Hepatocyte (in vitro differentiated cells): ENCODE results near the gene RASSF4. TPM values are rescaled to one million over a fixed set of nuclear protein-coding genes. Genes with fewer than 3 reads are reported as not detected.
A peak's percentile ranks its signal among the peaks of the same experiment; 100 is the strongest.

ENCODE experiments used
- DNase-seq: peaks from one replicate; pipeline ENCODE4 v3.0.0-alpha.2; 2016; ENCODE audit warnings: low spot score
- H2AFZ ChIP-seq: fragments of 200-600 bp; sonication (generic); 2 replicates; pipeline ENCODE4 v1.6.0; 2016; ENCODE audit warnings: antibody characterized with exemption, mild to moderate bottlenecking
- H3K27ac ChIP-seq: fragments of 200-600 bp; sonication (generic); 2 replicates; pipeline ENCODE4 v1.5.1; 2016; ENCODE audit warnings: mild to moderate bottlenecking
- H3K27me3 ChIP-seq: fragments of 200-600 bp; sonication (generic); 2 replicates; pipeline ENCODE4 v1.6.1; 2016
- H3K36me3 ChIP-seq: fragments of 200-600 bp; sonication (generic); replicated peaks from 2 replicates; pipeline ENCODE4 v1.5.1; 2016; ENCODE audit warnings: low read depth; ENCODE audit not compliant: insufficient read depth
- H3K4me1 ChIP-seq: fragments of 200-600 bp; sonication (generic); 2 replicates; pipeline ENCODE4 v1.5.1; 2016; ENCODE audit warnings: mild to moderate bottlenecking, moderate library complexity; ENCODE audit not compliant: insufficient read depth
- H3K4me2 ChIP-seq: fragments of 200-600 bp; sonication (generic); 2 replicates; pipeline ENCODE4 v1.6.0; 2016
- H3K4me3 ChIP-seq: fragments of 200-600 bp; sonication (generic); 2 replicates; pipeline ENCODE4 v1.5.1; 2016; ENCODE audit warnings: mild to moderate bottlenecking
- H3K79me2 ChIP-seq: fragments of 200-600 bp; sonication (generic); 2 replicates; pipeline ENCODE4 v1.6.0; 2017; ENCODE audit warnings: mild to moderate bottlenecking
- H3K9me2 ChIP-seq: fragments of 200-600 bp; sonication (generic); replicated peaks from 2 replicates; pipeline ENCODE4 v1.6.0; 2017; ENCODE audit warnings: mild to moderate bottlenecking; ENCODE audit not compliant: insufficient read depth
- H3K9me3 ChIP-seq: fragments of 200-600 bp; sonication (generic); 2 replicates; pipeline ENCODE4 v1.5.1; 2016; ENCODE audit warnings: low read depth, mild to moderate bottlenecking
- H4K20me1 ChIP-seq: fragments of 200-600 bp; sonication (generic); 2 replicates; pipeline ENCODE4 v1.6.0; 2016; ENCODE audit warnings: mild to moderate bottlenecking; ENCODE audit not compliant: insufficient read depth, poor library complexity, severe bottlenecking
- EZH2 ChIP-seq: fragments of 200-600 bp; sonication (generic); IDR thresholded peaks from 2 replicates; pipeline ENCODE4 v1.6.1; 2016; ENCODE audit warnings: antibody characterized with exemption, mild to moderate bottlenecking, borderline replicate concordance
- EZH2phosphoT487 ChIP-seq: fragments of 200-600 bp; sonication (generic); IDR thresholded peaks from one replicate; pipeline ENCODE4 v1.6.1; 2018; ENCODE audit warnings: antibody characterized with exemption, mild to moderate bottlenecking, low read depth, moderate library complexity; ENCODE audit not compliant: unreplicated experiment, severe bottlenecking
- WGBS: methylation state at CpG from one replicate; pipeline ENCODE4 v1.1.6; 2016; ENCODE audit warnings: low lambda C conversion rate; ENCODE audit errors: missing lambda C conversion rate; 5-methylcytosine and 5-hydroxymethylcytosine counted together
- polyA plus RNA-seq: library from polyadenylated mRNA; unstranded; fragments of >200 nt; fragmentation: Nextera tagmentation; extraction: Ambion mirVana; gene quantifications from 2 replicates; pipeline ENCODE4 v1.2.1, GENCODE V29; 2016
- total RNA-seq: library from RNA; depleted of rRNA; stranded (reverse); fragments of >200 nt; gene quantifications from 2 replicates; pipeline ENCODE4 v1.2.3, GENCODE V29; 2014
- TF ChIP-seq, protein P1 (sequence below): fragments of 200-600 bp; sonication (generic); IDR thresholded peaks from 2 replicates; pipeline ENCODE4 v1.5.1; 2016; ENCODE audit warnings: antibody characterized with exemption, mild to moderate bottlenecking; ENCODE audit not compliant: poor library complexity

The RASSF4 gene
- total and polyA plus RNA-seq, 2 experiments from 2014 or later: 19.2 to 20.1 TPM

DNA sequence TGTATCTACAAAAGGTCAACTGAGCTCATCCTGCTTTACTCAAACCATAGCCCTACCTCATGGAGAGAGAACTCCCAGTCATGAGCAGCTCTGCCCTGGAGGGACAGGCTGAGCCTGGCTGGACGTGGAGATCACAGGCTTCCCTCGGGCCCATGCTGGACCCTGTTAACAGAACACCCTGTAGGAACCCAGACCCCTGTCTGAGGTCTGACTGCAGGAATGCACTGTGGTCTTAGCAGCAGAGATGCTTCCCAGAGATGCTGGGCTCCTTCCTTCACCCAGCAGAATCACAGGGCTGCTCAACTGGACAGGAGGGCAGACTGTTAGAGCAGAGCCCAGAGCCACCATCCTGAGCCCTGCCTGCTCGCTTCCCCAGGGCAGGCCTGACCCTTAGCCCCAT, 47.7 kb upstream of the RASSF4 start:
- H3K4me2 ChIP-seq: no peak overlapping the region
- no peaks in the 10 kb centered on the region for H3K36me3 ChIP-seq
- H3K27me3 ChIP-seq: no peaks in the 10 kb centered on the region
- no peak overlapping the region for H2AFZ ChIP-seq
- H3K9me3 ChIP-seq: no peaks in the 10 kb centered on the region
- H3K4me3 ChIP-seq: no peak overlapping the region
- no peak for DNase-seq
- H3K79me2 ChIP-seq: no peaks in the 10 kb centered on the region
- no peaks in the 10 kb centered on the region for H3K9me2 ChIP-seq
- 82% methylated on average over 3 of the region's 3 CpGs for WGBS
- TF ChIP-seq EZH2phosphoT487: no peak
- TF ChIP-seq EZH2: no peak
- TF ChIP-seq, protein P1, sequence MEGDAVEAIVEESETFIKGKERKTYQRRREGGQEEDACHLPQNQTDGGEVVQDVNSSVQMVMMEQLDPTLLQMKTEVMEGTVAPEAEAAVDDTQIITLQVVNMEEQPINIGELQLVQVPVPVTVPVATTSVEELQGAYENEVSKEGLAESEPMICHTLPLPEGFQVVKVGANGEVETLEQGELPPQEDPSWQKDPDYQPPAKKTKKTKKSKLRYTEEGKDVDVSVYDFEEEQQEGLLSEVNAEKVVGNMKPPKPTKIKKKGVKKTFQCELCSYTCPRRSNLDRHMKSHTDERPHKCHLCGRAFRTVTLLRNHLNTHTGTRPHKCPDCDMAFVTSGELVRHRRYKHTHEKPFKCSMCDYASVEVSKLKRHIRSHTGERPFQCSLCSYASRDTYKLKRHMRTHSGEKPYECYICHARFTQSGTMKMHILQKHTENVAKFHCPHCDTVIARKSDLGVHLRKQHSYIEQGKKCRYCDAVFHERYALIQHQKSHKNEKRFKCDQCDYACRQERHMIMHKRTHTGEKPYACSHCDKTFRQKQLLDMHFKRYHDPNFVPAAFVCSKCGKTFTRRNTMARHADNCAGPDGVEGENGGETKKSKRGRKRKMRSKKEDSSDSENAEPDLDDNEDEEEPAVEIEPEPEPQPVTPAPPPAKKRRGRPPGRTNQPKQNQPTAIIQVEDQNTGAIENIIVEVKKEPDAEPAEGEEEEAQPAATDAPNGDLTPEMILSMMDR: no peak
- no peak overlapping the region for H3K27ac ChIP-seq
- H4K20me1 ChIP-seq: no peaks in the 10 kb centered on the region
- H3K4me1 ChIP-seq: peaks cover 32% of the 10 kb centered on the region

DNA sequence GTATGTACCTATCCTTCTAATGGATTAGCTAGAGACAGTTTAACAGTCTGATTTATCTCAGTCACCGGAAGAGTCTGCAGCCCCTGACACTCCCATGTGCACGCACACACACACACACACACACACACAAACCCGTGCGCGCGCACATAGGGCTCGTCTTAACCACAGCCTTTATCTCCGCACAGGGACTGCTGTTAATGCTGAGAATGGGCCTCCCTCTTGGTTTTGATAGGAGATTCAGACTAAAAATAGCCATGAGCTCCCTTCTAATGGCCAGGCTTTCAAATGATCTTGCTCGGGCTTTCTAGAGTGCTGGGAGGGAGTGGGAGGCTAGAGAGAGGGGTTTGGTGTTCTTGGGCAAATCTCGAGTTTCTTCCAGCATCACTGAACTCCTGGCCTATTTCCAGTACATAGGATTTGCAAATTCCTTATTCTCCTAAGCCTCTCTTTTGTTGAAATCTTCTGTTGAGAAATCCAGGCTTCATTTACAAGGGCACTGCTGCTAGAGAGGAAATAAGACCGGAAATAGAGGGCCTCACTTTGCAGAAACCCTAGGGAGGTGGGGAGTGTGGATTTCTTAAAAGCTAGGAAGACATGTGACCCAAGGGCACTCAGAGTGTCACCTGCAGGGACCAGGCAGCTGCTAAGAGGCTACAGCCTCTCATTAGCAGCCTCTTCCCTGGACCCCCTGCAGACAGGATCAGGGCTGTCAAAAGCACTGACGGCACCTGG, 46.1 kb upstream of the RASSF4 start:
- Histone ChIP-seq H2AFZ (no peak overlapping the region), H3K4me3 (no peak overlapping the region), H3K27ac (peak overlapping the region; percentile 43), H4K20me1 (no peaks in the 10 kb centered on the region), H3K27me3 (no peaks in the 10 kb centered on the region), H3K79me2 (no peaks in the 10 kb centered on the region), H3K36me3 (no peaks in the 10 kb centered on the region), H3K9me2 (no peaks in the 10 kb centered on the region), H3K4me1 (peaks cover 22% of the 10 kb centered on the region), H3K4me2 (no peak overlapping the region), H3K9me3 (no peaks in the 10 kb centered on the region)
- WGBS: 52% methylated on average over 12 of the region's 12 CpGs
- TF ChIP-seq EZH2 (no peak), EZH2phosphoT487 (no peak)
- TF ChIP-seq, protein P1: no peak
- DNase-seq: peak; percentile 37

DNA sequence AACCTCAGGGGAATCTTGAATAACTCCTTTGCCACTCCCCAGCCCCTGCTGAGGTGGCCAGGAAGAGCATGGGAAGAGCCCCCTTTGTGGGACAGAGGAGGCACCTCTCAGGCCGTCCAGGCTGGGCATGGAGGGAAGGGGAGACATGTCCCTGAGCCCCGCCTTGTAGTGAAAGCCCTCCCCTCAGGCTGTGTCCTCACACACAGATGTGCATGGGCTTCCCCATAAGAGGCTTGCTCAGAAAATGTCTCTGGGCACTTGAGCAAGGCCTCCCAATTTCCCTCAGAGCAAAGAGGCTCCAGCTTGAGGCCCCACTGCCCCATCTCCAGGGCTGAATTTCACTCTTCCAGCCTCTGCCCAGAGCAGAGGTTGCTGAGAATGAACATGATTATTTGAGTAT, 44.7 kb upstream of the RASSF4 start:
- Histone ChIP-seq H3K79me2 (no peaks in the 10 kb centered on the region), H2AFZ (no peak overlapping the region), H3K9me2 (no peaks in the 10 kb centered on the region), H3K27ac (no peak overlapping the region), H3K36me3 (no peaks in the 10 kb centered on the region), H3K9me3 (no peaks in the 10 kb centered on the region), H3K4me1 (peaks cover 22% of the 10 kb centered on the region), H4K20me1 (no peaks in the 10 kb centered on the region), H3K27me3 (no peaks in the 10 kb centered on the region), H3K4me3 (no peak overlapping the region), H3K4me2 (no peak overlapping the region)
- DNase-seq: no peak
- TF ChIP-seq, protein P1: no peak
- TF ChIP-seq EZH2phosphoT487: no peak
- no peak for TF ChIP-seq EZH2
- WGBS: 84% methylated on average over 2 of the region's 2 CpGs
